K562 (cell line): ENCODE measurements around the gene VTN. TPM values are rescaled to one million over a fixed set of nuclear protein-coding genes. Genes with fewer than 3 reads are reported as not detected.

Experiments used
- ATF7 ChIP-seq: fragments of 450-650 bp; IDR thresholded peaks from 2 replicates; pipeline ENCODE4 v1.7.1; 2014; ENCODE audit warnings: mild to moderate bottlenecking, moderate library complexity
- BCL6 ChIP-seq: fragments of 250-450 bp; sonication (Bioruptor Pico); IDR thresholded peaks from 2 replicates; pipeline ENCODE4 v1.4.0; 2020
- BCLAF1 ChIP-seq, 2 experiments: fragments of 450-650 bp in 1 of 2; IDR thresholded peaks; 2 replicates each; pipeline ENCODE4 v1.6.1; 2011 to 2017; ENCODE audit warnings: low read depth in 2 of 2, antibody characterized with exemption in 1 of 2, borderline replicate concordance in 1 of 2, low read length in 1 of 2, mild to moderate bottlenecking in 1 of 2, mixed read lengths in 1 of 2; ENCODE audit not compliant: control insufficient read depth in 1 of 2
- DACH1 ChIP-seq: fragments of 450-650 bp; IDR thresholded peaks from 2 replicates; pipeline ENCODE4 v1.6.1; 2018; ENCODE audit not compliant: partially characterized antibody
- DPF2 ChIP-seq: fragments of 450-650 bp; IDR thresholded peaks from 2 replicates; pipeline ENCODE4 v1.6.1; 2016
- HEY1 ChIP-seq: fragments of 250-450 bp; sonication (Bioruptor Pico); IDR thresholded peaks from 2 replicates; pipeline ENCODE4 v1.5.0; 2020; ENCODE audit warnings: mild to moderate bottlenecking, moderate library complexity, borderline replicate concordance
- KDM4B ChIP-seq, 2 experiments: fragments of 450-650 bp in 1 of 2; sonication (generic) in 1 of 2; IDR thresholded peaks; 2 replicates each; pipeline ENCODE4 v1.6.1; 2016 to 2017; ENCODE audit warnings: borderline replicate concordance in 2 of 2, antibody characterized with exemption in 1 of 2, low read depth in 1 of 2, mild to moderate bottlenecking in 1 of 2
- NEUROD1 ChIP-seq: fragments of 150-350 bp; IDR thresholded peaks from 2 replicates; pipeline ENCODE4 v1.6.1; 2014; ENCODE audit warnings: borderline replicate concordance, low read length, low read depth; ENCODE audit not compliant: partially characterized antibody
- RFX5 ChIP-seq: IDR thresholded peaks from 2 replicates; pipeline ENCODE4 v1.6.1; 2011; ENCODE audit warnings: low read depth, mild to moderate bottlenecking, improper control_type of control experiment, low read length
- SETDB1 ChIP-seq: IDR thresholded peaks from one replicate; pipeline ENCODE4 v1.6.1; 2012; ENCODE audit warnings: low read length, control low read depth, inconsistent platforms
- SMARCE1 ChIP-seq: fragments of 450-650 bp; IDR thresholded peaks from 2 replicates; pipeline ENCODE4 v1.7.1; 2016; ENCODE audit warnings: mild to moderate bottlenecking
- SREBF2 ChIP-seq: sonication (generic); formaldehyde crosslinking; IDR thresholded peaks from 2 replicates; pipeline ENCODE4 v1.4.0; 2020; ENCODE audit warnings: mild to moderate bottlenecking, missing genetic modification reagents
- TFAM ChIP-seq: fragments of 250-450 bp; sonication (Bioruptor Pico); conservative IDR thresholded peaks from 2 replicates; pipeline ENCODE4 v1.5.0; 2021; ENCODE audit warnings: mild to moderate bottlenecking, moderate library complexity
- ZBTB1 ChIP-seq: sonication (generic); formaldehyde crosslinking; IDR thresholded peaks from 2 replicates; pipeline ENCODE4 v1.8.1; 2023; ENCODE audit warnings: missing genetic modification reagents, low read depth, mild to moderate bottlenecking, borderline replicate concordance
- ZBTB17 ChIP-seq: fragments of 450-650 bp; formaldehyde crosslinking; IDR thresholded peaks from 2 replicates; pipeline ENCODE4 v1.4.0; 2020; ENCODE audit warnings: mild to moderate bottlenecking
- ZKSCAN1 ChIP-seq: fragments of 150-350 bp; IDR thresholded peaks from 2 replicates; pipeline ENCODE4 v1.6.1; 2016; ENCODE audit warnings: low read depth, low read length
- ZNF41 ChIP-seq: fragments of 250-450 bp; sonication (Bioruptor Pico); conservative IDR thresholded peaks from 2 replicates; pipeline ENCODE4 v1.4.0; 2020; ENCODE audit warnings: mild to moderate bottlenecking
- ZNF583 ChIP-seq: fragments of 250-450 bp; sonication (Bioruptor Pico); IDR thresholded peaks from 2 replicates; pipeline ENCODE4 v1.4.0; 2020
- ZNF77 ChIP-seq: fragments of 250-450 bp; sonication (Bioruptor Pico); IDR thresholded peaks from 2 replicates; pipeline ENCODE4 v1.5.0; 2020
- polyA plus RNA-seq, 8 experiments: library from polyadenylated mRNA; depleted of rRNA in 4 of 8; stranded (reverse) in 5 of 8; unstranded in 3 of 8; fragments of >200 nt; fragmentation: Nextera tagmentation in 2 of 8; fragmentation: Illumina TruSeq in 1 of 8; extraction: Ambion mirVana in 2 of 8; extraction: Trizol in 1 of 8; gene quantifications; 2 replicates each; pipeline versions ENCODE4 v1.2.1 to v1.2.3, GENCODE V29; 2011 to 2014; ENCODE audit warnings: inconsistent platforms in 1 of 8, missing spikeins in 1 of 8
- total RNA-seq, 7 experiments: library from RNA; depleted of rRNA in 6 of 7; stranded (reverse); fragments of >200 nt in 6 of 7; fragmentation: Illumina TruSeq in 2 of 7; extraction: Trizol in 2 of 7; gene quantifications; 2 replicates each; pipeline versions ENCODE4 v1.2.1 to v1.2.3, GENCODE V29; 2011 to 2021; ENCODE audit warnings: low replicate concordance in 1 of 7
- TF ChIP-seq, protein P1 (sequence below): fragments of 250-450 bp; sonication (Bioruptor Pico); IDR thresholded peaks from 2 replicates; pipeline ENCODE4 v1.4.0; 2020

The VTN gene
- total and polyA plus RNA-seq, 9 of the 15 experiments (the other 6 are each of a cell fraction or from before 2014, with no cell fraction given), result 0.13 to 1.0 (median 0.29) TPM; not detected in 1

GRCh38 chr17:28318759-28319597 lies 51.1 kb downstream of the VTN start, which contains the start of gene TMEM97 (continued):
- TF ChIP-seq BCLAF1 (IDR thresholded peaks at IDR 0.05; ENCODE audit: borderline replicate concordance in 1 of 2, control insufficient read depth in 1 of 2, low read depth in 2 of 2, low read length in 1 of 2) (no peak), ZKSCAN1 (peak; percentile 25; the same call in 1 of the 2 replicates), ATF7 (peak; percentile 78; the same call in 1 of the 2 replicates), ZNF77 (CRISPR knock-in tag) (no peak), NEUROD1 (peak; percentile 61), TFAM (no peak), BCL6 (CRISPR knock-in tag) (no peak), HEY1 (CRISPR knock-in tag) (no peak), RFX5 (no peak), ZNF583 (CRISPR knock-in tag) (no peak), ZBTB1 (CRISPR knock-in tag) (no peak), DPF2 (no peak; the same call in 1 of the 2 replicates), SMARCE1 (peak; percentile 50; the same call in 1 of the 2 replicates), KDM4B (IDR thresholded peaks at IDR 0.05; ENCODE audit: borderline replicate concordance in 2 of 2, low read depth in 1 of 2) (peak in 1 of 2 experiments; percentile 23; a peak in 1 of 4 replicates), ZBTB17 (peak; percentile 63; the same call in 1 of the 2 replicates), ZNF41 (no peak), DACH1 (no peak), SETDB1 (no peak), SREBF2 (CRISPR knock-in tag) (0 out of 2 replicates have a peak, but pooled peaks have one; percentile 76)
- TF ChIP-seq, protein P1, sequence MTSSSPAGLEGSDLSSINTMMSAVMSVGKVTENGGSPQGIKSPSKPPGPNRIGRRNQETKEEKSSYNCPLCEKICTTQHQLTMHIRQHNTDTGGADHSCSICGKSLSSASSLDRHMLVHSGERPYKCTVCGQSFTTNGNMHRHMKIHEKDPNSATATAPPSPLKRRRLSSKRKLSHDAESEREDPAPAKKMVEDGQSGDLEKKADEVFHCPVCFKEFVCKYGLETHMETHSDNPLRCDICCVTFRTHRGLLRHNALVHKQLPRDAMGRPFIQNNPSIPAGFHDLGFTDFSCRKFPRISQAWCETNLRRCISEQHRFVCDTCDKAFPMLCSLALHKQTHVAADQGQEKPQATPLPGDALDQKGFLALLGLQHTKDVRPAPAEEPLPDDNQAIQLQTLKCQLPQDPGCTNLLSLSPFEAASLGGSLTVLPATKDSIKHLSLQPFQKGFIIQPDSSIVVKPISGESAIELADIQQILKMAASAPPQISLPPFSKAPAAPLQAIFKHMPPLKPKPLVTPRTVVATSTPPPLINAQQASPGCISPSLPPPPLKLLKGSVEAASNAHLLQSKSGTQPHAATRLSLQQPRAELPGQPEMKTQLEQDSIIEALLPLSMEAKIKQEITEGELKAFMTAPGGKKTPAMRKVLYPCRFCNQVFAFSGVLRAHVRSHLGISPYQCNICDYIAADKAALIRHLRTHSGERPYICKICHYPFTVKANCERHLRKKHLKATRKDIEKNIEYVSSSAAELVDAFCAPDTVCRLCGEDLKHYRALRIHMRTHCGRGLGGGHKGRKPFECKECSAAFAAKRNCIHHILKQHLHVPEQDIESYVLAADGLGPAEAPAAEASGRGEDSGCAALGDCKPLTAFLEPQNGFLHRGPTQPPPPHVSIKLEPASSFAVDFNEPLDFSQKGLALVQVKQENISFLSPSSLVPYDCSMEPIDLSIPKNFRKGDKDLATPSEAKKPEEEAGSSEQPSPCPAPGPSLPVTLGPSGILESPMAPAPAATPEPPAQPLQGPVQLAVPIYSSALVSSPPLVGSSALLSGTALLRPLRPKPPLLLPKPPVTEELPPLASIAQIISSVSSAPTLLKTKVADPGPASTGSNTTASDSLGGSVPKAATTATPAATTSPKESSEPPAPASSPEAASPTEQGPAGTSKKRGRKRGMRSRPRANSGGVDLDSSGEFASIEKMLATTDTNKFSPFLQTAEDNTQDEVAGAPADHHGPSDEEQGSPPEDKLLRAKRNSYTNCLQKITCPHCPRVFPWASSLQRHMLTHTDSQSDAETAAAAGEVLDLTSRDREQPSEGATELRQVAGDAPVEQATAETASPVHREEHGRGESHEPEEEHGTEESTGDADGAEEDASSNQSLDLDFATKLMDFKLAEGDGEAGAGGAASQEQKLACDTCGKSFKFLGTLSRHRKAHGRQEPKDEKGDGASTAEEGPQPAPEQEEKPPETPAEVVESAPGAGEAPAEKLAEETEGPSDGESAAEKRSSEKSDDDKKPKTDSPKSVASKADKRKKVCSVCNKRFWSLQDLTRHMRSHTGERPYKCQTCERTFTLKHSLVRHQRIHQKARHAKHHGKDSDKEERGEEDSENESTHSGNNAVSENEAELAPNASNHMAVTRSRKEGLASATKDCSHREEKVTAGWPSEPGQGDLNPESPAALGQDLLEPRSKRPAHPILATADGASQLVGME (CRISPR knock-in tag), result no peak
